A549 treated with Mapracorat at 1 μM for 4 hours (cell line): ENCODE results near the gene CPHXL2. TPM values are rescaled to one million over a fixed set of nuclear protein-coding genes. Genes with fewer than 3 reads are reported as not detected.

Source experiments
- total RNA-seq: library from RNA; stranded (reverse); fragments of 200-300 nt; extraction: Qiagen RNA extraction; gene quantifications from 5 replicates; pipeline ENCODE4 v1.2.3, GENCODE V29; 2022

Gene CPHXL2
- total RNA-seq = not detected in 5 replicates

DNA sequence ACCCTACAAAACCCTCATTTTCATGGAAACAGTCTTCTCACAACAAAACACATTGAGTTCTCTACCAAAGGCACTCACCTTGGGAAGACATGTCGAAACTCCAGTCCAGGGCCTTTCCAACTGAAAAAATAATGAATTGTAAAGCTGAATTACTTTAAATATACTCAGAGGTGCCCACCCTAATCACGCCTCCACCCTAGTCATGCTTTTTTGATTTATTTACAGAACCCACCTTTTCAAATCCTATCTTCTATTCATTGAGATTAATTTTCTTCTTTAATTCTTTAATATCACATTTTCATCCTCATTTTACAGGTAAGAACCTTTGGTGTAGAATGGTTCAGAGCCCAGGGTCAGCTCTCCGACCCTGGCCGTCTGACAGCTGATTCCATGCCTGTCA, at the start of gene CPHXL2:
Gene CPHXL2, minus strand, starts transcription at position 101 of the 400 bp plus-strand sequence. Its CDS starts 10 bp downstream, at position 91.

DNA sequence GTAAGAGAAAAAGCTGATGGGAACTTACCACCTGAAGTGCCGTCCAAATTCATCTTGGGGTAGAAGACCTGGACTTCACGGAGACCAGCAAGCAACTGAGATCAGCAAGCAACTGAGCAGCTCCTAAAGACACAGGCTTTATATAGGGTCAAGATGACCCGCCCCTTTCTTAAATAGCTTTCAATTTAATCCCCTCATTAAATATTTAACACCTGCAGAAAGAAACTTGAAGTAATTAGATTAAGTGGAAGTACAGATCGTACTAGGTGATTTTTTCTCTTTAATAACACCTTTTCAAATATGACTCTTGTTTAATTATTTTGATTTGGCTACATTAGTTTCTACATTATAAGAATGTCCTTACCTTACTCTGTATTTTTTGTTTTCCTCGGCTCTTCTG, 49.6 kb upstream of the CPHXL2 start, which contains the start of gene CPHXL:
Gene CPHXL, minus strand, starts transcription at position 101 of the 400 bp plus-strand sequence. Its CDS starts 48 bp downstream, at position 53.

DNA sequence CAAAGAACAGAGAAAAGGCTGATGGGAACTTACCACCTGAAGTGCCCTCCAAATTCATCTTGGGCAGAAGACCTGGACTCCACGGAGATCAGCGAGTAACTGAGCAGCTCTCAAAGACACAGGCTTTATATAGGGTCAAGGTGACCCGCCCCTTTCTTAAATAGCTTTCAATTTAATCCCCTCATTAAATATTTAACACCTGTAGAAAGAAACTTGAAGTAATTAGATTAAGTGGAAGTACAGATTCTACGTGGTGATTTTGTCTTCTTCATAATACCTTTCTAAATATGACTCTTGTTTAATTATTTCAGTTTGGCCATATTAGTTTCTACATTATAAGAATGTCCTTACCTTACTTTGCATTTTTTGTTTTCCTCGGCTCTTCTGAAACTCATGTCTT, 24.6 kb upstream of the CPHXL2 start, which contains the start of gene DUXB:
Gene DUXB, minus strand, starts transcription at position 101 of the 400 bp plus-strand sequence. Its CDS starts 43 bp downstream, at position 58.

DNA sequence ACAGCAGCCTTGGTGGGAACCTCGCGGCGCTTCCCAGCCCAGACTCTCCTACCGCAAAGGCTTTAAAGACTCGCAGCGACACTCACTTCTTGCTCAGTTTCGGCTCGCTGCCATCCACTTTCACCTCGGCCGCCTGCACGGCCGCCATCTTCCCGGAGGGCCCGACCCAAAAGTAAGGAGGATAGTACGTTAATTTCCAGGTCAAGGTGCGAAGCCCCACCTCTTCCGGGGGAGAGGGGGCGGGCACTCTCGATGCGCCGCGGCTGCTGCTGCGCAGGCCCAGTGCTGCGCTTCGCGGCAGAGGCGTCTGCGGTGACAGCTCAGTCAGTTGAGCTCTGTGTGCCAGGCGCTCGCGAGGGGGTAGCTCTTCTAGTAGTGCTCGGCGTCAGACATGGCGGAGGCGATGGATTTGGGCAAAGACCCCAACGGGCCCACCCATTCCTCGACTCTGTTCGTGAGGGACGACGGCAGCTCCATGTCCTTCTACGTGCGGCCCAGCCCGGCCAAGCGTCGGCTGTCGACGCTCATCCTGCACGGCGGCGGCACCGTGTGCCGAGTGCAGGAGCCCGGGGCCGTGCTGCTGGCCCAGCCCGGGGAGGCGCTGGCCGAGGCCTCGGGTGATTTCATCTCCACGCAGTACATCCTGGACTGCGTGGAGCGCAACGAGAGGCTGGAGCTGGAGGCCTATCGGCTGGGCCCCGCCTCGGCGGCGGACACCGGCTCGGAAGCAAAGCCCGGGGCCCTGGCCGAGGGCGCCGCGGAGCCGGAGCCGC, 29.1 kb downstream of the CPHXL2 start, which contains the start of the genes KARS1 and TERF2IP:
Gene KARS1, minus strand, starts transcription at position 174 of the 773 bp plus-strand sequence. Its CDS starts 26 bp downstream, at position 148.
Gene TERF2IP, plus strand, starts transcription at position 282 of the 773 bp plus-strand sequence. Its CDS starts 110 bp downstream, at position 392.

DNA sequence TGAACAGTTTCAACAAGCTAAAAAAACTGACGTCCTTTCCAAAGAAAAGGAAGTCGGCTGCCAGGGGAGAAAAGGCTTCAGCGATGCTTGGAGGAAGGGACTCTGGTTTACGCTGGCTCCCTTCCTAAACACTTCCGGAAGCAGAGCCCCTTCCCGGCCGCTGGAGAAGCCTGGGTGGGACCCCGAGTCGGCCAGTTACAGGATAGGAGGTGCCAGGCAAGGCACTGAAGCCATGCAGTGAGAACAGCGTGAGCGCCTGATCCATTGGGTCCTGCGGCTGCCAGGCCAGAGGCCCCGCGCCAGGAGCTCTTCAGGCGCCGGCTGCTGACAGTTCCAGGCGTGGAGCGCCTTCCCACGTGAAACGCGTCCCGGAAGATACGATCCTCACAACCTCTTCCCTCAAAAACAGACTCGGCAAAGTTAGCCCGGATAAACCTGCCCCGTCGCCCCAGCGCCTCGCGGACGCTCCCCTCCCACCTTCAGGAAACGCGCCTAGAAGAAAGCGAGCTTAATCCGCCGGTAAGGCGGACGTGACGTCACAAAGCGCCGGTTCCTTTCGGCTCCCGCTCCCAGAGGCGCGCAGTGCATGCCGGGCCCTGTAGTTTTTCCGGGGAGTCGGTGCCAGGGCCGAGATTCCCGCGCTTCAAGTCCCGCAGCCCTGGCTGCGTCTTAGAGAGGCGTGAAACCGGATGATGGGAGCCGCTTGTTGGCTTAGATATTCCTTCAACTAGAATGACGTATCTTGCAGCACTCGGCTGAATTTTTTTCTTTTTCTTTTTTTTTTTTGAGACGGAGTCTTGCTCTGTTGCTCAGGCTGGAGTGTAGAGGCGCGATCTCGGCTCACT, 53.8 kb downstream of the CPHXL2 start, which contains the start of gene ADAT1:
Gene ADAT1, minus strand, starts transcription at position 521 of the 845 bp plus-strand sequence. CDS start 2,482 bp downstream, outside the sequence.

Other genes starting within 250 kb of the CPHXL2 start
- 60.3 to 81.4 TPM (median 60.9 TPM) in 5 replicates for gene CFDP1, start 243.5 kb downstream of the CPHXL2 start, total RNA-seq
- 12.1 to 16.8 TPM (median 15.6 TPM) in 5 replicates for gene TMEM170A, start 212.3 kb downstream of the CPHXL2 start, total RNA-seq
- gene CHST6, start 181.6 kb downstream of the CPHXL2 start, total RNA-seq = 0.14 to 0.20 TPM (median 0.16 TPM) in 5 replicates
- gene CHST5, start 140.9 kb downstream of the CPHXL2 start, total RNA-seq = 0.06 to 0.29 TPM (median 0.12 TPM) in 4 of 5 replicates, not detected in the other
- 7.8 to 10.1 TPM (median 9.5 TPM) in 5 replicates for gene TMEM231, start 120.8 kb downstream of the CPHXL2 start, total RNA-seq
- gene GABARAPL2, start 110.6 kb downstream of the CPHXL2 start, total RNA-seq = 80.9 to 92.9 TPM (median 89.5 TPM) in 5 replicates
- gene ADAT1, start 53.7 kb downstream of the CPHXL2 start, total RNA-seq = 27.5 to 41.7 TPM (median 37.6 TPM) in 5 replicates
- gene KARS1, start 29.3 kb downstream of the CPHXL2 start, total RNA-seq = 162 to 170 TPM (median 169 TPM) in 5 replicates
- 42.8 to 45.9 TPM (median 43.2 TPM) in 5 replicates for gene TERF2IP, start 29.2 kb downstream of the CPHXL2 start, total RNA-seq
- gene DUXB, start 24.5 kb upstream of the CPHXL2 start, total RNA-seq = not detected in 5 replicates
- not detected in 5 replicates for gene CPHXL, start 49.5 kb upstream of the CPHXL2 start, total RNA-seq